ENCODE results near the gene LSM7. TPM values are rescaled to one million over a fixed set of nuclear protein-coding genes. Genes with fewer than 3 reads are reported as not detected.

LSM7 gene
- total RNA-seq, 1 donor from 2014 or later = 97.4 TPM

DNA sequence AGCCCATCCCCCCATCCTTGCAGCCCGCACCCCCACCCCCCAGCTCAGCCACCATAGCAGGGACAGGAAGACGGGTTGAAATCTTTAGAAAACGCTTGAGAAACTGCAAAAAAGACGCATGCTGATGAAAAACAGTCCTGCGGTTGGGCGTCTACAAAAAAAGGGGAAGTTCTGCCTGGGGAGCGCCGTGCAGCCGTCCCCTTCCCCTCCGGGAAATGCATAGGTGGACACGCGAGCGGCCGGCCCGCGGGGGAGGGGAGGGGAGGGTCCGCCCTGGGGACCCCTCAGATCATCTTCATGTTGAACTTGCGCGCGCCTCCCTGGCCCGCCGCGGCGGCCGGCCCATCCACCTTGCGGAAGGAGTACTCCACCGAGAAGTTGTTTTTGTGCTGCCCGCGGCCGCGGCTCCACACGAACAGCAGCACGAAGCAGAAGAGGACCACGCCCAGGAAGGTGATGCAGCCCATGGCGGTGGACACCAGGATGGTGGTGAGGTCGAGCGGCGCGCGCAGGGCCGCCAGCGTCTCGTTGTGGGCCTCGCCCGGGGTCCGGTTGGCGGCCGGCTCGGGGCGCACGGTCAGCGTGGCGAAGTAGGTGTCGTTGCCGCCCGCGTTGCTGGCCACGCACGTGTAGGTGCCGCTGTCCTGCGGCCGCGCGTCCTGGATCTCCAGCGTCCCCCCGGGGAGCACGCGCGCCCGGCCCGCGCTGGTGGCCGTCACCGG is 38.5 kb downstream of the LSM7 start:
- H3K4me3 ChIP-seq (ENCODE audit: low read depth, low read length) = no peak overlapping the region
- TF ChIP-seq, protein P1, sequence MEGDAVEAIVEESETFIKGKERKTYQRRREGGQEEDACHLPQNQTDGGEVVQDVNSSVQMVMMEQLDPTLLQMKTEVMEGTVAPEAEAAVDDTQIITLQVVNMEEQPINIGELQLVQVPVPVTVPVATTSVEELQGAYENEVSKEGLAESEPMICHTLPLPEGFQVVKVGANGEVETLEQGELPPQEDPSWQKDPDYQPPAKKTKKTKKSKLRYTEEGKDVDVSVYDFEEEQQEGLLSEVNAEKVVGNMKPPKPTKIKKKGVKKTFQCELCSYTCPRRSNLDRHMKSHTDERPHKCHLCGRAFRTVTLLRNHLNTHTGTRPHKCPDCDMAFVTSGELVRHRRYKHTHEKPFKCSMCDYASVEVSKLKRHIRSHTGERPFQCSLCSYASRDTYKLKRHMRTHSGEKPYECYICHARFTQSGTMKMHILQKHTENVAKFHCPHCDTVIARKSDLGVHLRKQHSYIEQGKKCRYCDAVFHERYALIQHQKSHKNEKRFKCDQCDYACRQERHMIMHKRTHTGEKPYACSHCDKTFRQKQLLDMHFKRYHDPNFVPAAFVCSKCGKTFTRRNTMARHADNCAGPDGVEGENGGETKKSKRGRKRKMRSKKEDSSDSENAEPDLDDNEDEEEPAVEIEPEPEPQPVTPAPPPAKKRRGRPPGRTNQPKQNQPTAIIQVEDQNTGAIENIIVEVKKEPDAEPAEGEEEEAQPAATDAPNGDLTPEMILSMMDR (IDR thresholded peaks at IDR 0.05; ENCODE audit: insufficient read depth, low read length, severe bottlenecking) = no peak
- no peak for FAIRE-seq
- peaks cover 48% of the 10 kb centered on the region for H3K27me3 ChIP-seq (ENCODE audit: control insufficient read depth, insufficient read depth, low read length)
- DNase-seq (ENCODE audit: low read depth) = no peak
- no peaks in the 10 kb centered on the region for H3K36me3 ChIP-seq (ENCODE audit: control insufficient read depth, insufficient read depth, low read length)

DNA sequence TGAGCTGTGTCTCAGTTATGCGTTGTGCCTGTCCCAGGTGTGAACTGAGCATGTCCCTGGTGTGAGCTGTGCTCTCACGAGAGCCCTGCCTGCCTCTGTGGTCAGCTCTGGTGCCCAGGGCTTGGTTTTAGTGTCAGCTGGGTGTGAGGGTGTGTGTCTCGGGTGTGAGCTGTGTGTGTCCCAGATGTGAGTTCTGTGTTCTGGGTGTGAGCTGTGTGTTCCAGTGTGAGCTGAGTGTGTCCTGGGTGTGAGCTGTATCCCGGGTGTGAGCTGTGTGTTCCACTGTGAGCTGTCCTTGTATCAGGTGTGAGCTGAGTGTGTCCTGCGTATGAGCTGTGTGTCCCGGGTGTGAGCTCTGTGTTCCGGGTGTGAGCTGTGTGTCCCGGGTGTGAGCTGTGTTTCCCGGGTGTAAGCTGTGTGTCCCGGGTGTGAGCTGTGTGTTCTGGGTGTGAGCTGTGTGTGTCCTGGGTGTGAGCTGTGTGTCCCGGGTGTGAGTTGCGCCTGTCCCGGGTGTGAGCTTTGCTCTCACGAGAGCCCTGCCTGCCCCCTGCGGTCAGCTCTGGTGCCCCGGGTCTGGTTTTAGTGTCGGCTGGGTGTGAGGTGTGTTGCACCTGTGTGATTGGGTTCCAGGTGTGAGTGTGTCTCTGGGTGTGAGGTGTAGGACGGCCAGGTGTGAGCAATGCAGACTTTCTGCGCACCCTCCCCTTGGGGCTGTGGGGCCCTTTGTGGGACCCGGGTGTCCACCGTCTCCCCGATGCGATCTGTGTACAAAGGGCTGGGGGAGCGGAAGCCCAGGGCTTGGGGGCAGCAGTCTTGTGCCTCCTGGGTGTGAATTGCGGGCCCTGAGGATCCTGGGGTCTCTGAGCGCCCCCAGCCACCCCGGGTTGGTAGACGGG is 39.3 kb downstream of the LSM7 start:
- H3K4me3 ChIP-seq (ENCODE audit: low read depth, low read length) = no peak overlapping the region
- FAIRE-seq (peak; percentile 55), DNase-seq (ENCODE audit: low read depth) (no peak)
- TF ChIP-seq, protein P1 (IDR thresholded peaks at IDR 0.05; ENCODE audit: insufficient read depth, low read length, severe bottlenecking) = no peak
- peaks cover 43% of the 10 kb centered on the region for H3K27me3 ChIP-seq (ENCODE audit: control insufficient read depth, insufficient read depth, low read length)
- H3K36me3 ChIP-seq (ENCODE audit: control insufficient read depth, insufficient read depth, low read length) = no peaks in the 10 kb centered on the region

DNA sequence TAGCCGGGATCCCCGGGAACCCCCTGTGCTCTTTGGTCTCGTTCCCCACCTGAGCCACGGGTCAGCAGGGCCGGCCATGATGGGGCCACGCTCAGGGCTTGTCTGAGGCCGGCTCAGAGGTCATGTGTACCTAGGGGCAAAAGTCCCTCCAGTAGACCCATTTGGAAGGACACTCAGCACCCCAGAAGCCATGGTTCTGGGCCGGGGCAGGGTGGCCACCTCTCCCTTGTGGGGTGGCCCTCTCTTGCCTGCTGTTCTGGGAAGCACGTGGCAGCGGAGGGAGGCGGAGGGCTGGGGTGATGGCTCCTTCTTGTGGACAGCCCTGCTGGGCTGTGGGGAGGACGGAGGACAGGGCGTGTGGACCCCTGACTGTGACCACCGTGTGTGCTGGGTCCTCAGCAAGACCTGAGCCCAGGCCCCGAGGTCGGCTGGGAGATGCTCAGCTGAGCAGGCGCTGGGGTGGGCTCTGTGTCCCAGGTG is 40.0 kb downstream of the LSM7 start:
- FAIRE-seq = no peak
- TF ChIP-seq, protein P1 (IDR thresholded peaks at IDR 0.05; ENCODE audit: insufficient read depth, low read length, severe bottlenecking) = no peak

DNA sequence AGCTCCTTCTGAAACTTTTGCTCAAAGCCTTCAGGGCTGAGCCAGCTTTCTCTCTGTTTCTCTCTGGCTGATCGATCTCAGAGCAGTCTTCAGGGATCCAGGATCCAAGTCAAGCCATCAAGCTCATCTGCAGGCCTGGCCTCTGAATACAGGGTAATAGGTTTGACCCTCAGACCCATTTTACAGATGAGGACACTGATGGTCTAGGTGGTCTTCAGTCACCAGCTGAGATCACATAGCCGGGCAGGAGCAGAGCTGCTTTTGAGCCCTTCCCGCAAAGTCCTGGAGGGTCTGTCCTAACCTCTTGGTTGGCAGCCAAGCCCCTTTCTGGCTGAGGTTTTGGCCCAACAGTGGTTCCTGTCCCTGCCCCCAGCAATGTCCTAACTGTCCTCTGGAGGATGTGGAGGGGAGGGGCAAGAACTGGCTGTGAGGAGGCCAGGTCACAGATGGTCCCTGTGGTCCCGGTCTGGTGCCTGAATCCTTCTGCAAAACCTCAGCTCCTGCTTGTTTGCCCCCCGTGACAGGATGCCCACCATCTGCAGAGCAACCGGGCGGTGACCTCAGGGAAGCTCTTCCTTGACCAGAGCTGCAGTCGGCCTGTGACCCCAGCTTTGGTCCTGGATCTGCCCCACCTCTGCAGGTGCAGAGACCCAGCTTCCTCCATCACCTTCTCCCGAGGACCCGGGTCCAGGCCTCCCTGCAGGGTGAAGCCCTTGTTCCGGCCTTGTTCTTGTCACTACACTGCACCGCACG is 40.6 kb downstream of the LSM7 start:
- Histone ChIP-seq H3K27me3 (ENCODE audit: control insufficient read depth, insufficient read depth, low read length) (peaks cover 41% of the 10 kb centered on the region), H3K36me3 (ENCODE audit: control insufficient read depth, insufficient read depth, low read length) (no peaks in the 10 kb centered on the region), H3K4me3 (ENCODE audit: low read depth, low read length) (no peak overlapping the region)
- no peak for DNase-seq (ENCODE audit: low read depth)
- TF ChIP-seq, protein P1 (IDR thresholded peaks at IDR 0.05; ENCODE audit: insufficient read depth, low read length, severe bottlenecking) = no peak
- no peak for FAIRE-seq

More for the DNA sequence above, 40.0 kb downstream of the LSM7 start:
- H3K36me3 ChIP-seq (ENCODE audit: control insufficient read depth, insufficient read depth, low read length) = no peaks in the 10 kb centered on the region
- no peak overlapping the region for H3K4me3 ChIP-seq (ENCODE audit: low read depth, low read length)
- DNase-seq (ENCODE audit: low read depth) = no peak
- H3K27me3 ChIP-seq (ENCODE audit: control insufficient read depth, insufficient read depth, low read length) = peaks cover 40% of the 10 kb centered on the region

DNA sequence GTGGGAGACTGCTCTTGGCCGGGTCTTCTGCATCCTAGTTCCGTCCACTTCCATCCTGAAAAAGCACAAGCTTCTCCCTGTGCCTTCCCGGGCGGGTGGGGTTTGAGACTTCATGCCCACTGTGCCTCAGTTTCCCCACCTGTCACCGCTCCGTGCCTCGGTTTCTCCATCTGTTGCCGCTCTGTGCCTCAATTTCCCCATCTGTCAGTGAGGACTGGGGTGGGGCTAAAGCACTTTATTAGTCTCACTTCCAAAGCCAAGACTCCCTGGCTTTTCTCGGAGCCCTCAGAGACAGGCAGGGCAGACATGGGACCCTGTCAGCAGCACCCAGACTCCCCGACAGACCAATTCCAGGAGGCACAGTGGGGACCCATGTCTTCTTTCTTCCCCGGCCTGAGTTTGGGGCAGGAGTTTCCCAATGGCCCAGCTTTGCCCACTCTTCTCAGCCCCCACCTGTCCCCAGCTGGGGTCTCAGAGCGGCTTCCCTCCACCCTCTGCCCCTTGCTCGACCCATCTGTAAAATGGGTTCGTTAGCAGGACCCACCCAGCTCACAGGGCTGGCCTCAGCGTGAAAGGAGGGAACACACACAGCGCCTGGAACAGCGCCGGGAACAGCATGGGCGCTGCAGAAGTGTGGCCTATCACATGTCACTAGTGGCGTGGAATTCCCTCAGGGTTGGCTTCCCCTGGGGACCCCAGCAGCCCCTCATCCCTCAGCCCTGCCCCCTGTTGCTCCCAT is 41.8 kb downstream of the LSM7 start:
- TF ChIP-seq, protein P1 (IDR thresholded peaks at IDR 0.05; ENCODE audit: insufficient read depth, low read length, severe bottlenecking) = no peak
- no peak for FAIRE-seq
- no peaks in the 10 kb centered on the region for H3K36me3 ChIP-seq (ENCODE audit: control insufficient read depth, insufficient read depth, low read length)
- H3K27me3 ChIP-seq (ENCODE audit: control insufficient read depth, insufficient read depth, low read length) = peaks cover 38% of the 10 kb centered on the region
- no peak overlapping the region for H3K4me3 ChIP-seq (ENCODE audit: low read depth, low read length)
- DNase-seq (ENCODE audit: low read depth) = no peak
